ENCODE measurements around the gene SCAP.

Gene SCAP

DNA sequence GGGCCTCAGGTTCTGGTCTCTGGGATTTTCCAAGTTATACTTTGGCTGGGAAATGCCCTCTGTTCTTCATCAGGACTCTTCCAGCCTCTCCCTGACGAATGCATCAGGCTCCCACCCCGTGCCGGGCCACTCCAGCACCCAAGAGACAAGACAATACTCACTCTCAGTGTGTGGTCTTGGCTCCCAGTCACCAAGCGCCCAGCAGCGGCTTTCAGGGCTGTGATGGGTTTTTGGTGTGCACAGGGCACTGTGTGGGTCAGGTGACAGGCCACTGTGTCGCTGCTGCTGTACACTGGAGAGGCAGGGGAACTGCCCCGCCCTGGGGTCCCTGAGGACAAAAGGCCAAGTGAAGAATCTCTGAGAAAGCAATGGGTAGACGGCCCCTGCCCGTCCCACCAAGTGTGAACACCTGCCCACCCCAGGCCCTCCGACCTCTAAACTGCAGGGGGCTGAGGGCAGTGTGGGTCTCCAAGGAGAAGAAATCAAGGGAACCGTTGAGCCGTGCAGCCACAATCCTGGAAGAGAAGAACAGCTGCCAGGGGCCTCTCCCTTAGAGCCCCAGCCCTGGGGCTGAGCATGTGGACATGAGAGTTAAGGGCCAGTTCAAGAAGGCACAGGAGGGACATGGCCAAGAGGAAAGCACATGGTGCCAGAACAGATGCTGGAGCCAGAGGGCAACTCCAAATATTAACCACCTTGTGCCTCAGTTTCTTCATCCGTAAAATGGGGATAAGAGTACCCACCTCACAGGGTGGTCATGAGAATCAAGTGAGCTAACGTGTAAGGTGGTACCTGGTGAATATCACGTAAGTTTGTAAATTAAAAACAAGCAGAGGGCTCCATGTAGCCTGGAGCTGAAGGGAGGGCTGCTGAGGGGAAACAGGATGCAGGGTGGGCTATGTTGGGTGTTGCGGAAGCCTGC, 60.8 kb downstream of the SCAP start:
- DNase-seq (ENCODE audit: low spot score), result no peak

DNA sequence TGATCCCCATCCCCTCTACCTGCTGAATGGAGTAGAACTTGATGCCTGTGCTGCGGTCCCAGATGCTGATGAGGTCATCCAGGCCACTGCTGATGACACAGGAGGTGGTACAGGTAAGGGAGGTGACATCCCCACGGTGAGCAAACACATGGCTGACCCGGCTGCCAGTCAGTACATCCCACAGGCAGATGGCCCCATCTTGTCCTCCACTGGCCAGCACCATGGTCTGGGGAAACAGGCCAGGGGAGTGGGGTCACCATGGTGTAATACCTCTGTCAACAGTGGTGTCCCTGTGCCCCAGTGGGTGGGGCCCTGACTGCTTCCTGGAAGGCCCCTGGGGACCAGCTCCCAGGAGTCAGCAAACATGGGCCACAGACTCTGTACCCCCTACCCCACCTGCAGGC, 61.6 kb downstream of the SCAP start:
- DNase-seq (ENCODE audit: low spot score), result no peak

DNA sequence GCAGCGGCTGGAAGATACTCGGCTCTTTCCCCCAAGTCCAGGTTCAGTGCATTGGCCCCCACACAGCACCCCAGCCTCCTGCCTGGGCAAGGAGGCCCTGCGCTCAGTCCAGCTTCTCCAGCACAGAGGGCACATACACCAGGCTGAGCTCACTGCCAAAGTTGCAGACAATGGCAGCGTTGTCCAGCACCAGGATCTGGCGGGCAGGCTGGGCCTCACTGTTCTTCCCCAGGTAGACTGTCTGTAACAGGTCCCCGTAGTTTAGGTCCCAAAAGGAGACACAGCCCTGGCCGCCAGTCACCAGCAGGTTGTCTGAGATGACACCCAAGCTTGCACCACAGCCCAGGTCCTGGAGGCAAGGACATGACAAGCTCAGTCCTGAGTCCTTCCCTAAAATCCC, 62.0 kb downstream of the SCAP start:
- DNase-seq (ENCODE audit: low spot score), result no peak

DNA sequence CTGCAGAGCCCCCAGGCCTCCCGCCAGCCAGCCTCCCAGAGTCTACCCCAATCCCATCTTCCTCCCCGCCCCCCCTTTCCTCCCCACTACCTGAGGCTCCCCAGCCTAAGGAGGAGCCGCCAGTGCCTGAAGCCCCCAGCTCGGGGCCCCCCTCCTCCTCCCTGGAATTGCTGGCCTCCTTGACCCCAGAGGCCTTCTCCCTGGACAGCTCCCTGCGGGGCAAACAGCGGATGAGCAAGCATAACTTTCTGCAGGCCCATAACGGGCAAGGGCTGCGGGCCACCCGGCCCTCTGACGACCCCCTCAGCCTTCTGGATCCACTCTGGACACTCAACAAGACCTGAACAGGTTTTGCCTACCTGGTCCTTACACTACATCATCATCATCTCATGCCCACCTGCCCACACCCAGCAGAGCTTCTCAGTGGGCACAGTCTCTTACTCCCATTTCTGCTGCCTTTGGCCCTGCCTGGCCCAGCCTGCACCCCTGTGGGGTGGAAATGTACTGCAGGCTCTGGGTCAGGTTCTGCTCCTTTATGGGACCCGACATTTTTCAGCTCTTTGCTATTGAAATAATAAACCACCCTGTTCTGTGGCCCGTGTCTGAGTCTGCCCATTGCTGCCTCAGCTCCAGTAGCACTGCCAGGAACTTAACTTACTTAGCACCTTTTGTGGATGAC, 62.8 kb downstream of the SCAP start:
- no peak for DNase-seq (ENCODE audit: low spot score)

DNA sequence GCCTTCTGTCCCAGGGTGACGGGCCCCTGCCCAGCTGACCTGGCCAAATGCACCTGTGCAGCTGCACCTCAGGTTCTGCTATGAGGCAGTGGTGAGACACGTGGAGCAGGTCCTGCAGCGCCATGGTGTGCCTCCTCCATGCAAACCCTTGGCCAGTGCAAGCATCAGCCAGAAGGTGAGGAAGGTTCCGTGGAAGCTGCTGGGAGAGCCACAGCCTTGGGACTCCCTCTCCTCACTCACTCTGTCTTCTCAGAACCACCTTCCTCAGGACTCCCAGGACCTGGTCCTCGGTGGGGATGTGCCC, 63.3 kb downstream of the SCAP start:
- no peak for DNase-seq (ENCODE audit: low spot score)

DNA sequence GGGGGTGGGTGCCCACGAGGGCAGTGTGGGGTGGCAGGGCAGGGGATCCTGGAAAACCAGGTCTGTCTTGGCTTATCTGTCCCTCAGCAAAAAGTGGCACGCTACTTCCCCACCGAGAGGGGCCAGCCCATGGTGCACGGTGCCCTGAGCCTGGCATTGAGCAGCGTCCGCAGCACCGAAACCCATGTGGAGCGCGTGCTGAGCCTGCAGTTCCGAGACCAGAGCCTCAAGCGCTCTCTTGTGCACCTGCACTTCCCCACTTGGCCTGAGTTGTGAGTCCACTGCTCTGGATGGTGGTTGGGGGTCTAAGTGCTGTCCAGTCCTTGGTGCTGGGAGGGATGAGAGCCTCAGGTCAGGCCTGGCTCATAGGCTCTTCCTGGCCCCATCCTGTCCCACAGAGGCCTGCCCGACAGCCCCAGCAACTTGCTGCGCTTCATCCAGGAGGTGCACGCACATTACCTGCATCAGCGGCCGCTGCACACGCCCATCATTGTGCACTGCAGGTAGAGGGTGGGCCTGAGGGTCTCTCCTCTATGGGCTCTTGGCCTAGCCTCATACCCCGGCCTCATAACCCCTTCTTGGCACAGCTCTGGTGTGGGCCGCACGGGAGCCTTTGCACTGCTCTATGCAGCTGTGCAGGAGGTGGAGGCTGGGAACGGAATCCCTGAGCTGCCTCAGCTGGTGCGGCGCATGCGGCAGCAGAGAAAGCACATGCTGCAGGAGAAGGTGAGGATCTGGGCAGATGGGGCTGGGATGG, 63.9 kb downstream of the SCAP start:
- DNase-seq (ENCODE audit: low spot score), result no peak

DNA sequence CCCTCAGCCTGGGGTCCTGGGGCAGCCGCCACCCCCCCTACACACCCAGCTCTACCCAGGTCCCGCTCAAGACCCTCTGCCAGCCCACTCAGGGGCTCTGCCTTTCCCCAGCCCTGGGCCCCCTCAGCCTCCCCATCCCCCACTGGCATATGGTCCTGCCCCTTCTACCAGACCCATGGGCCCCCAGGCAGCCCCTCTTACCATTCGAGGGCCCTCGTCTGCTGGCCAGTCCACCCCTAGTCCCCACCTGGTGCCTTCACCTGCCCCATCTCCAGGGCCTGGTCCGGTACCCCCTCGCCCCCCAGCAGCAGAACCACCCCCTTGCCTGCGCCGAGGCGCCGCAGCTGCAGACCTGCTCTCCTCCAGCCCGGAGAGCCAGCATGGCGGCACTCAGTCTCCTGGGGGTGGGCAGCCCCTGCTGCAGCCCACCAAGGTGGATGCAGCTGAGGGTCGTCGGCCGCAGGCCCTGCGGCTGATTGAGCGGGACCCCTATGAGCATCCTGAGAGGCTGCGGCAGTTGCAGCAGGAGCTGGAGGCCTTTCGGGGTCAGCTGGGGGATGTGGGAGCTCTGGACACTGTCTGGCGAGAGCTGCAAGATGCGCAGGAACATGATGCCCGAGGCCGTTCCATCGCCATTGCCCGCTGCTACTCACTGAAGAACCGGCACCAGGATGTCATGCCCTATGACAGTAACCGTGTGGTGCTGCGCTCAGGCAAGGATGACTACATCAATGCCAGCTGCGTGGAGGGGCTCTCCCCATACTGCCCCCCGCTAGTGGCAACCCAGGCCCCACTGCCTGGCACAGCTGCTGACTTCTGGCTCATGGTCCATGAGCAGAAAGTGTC, 64.7 kb downstream of the SCAP start:
- no peak for DNase-seq (ENCODE audit: low spot score)

DNA sequence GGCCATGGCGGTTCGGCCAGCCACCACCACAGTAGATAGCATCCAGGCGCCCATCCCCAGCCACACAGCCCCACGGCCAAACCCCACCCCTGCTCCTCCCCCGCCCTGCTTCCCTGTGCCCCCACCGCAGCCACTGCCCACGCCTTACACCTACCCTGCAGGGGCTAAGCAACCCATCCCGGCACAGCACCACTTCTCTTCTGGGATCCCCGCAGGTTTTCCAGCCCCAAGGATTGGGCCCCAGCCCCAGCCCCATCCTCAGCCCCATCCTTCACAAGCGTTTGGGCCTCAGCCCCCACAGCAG, 65.4 kb downstream of the SCAP start:
- no peak for DNase-seq (ENCODE audit: low spot score)

DNA sequence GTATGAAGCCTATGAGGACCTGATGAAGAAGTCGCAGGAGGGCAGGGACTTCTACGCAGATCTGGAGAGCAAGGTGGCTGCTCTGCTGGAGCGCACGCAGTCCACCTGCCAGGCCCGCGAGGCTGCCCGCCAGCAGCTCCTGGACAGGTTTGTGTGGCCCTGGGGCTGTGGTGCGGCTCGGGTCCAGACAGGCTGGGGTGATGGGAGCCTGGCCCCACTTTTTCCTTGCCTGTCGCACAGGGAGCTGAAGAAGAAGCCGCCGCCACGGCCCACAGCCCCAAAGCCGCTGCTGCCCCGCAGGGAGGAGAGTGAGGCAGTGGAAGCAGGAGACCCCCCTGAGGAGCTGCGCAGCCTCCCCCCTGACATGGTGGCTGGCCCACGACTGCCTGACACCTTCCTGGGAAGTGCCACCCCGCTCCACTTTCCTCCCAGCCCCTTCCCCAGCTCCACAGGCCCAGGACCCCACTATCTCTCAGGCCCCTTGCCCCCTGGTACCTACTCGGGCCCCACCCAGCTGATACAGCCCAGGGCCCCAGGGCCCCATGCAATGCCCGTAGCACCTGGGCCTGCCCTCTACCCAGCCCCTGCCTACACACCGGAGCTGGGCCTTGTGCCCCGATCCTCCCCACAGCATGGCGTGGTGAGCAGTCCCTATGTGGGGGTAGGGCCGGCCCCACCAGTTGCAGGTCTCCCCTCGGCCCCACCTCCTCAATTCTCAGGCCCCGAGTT, 65.9 kb downstream of the SCAP start:
- no peak for DNase-seq (ENCODE audit: low spot score)

DNA sequence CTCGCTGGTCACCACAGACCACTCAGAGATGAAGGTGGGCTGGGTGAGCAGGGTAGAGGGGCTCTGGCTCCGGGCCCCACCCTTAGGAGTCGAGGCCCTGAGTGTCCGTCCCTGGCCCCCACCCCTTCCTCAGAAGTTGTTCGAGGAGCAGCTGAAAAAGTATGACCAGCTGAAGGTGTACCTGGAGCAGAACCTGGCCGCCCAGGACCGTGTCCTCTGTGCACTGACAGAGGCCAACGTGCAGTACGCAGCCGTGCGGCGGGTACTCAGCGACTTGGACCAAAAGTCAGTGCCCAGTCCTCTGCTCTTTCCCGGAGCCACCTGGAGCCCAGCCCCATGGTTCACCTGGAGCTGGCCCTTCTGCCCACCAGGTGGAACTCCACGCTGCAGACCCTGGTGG, 66.5 kb downstream of the SCAP start:
- no peak for DNase-seq (ENCODE audit: low spot score)

DNA sequence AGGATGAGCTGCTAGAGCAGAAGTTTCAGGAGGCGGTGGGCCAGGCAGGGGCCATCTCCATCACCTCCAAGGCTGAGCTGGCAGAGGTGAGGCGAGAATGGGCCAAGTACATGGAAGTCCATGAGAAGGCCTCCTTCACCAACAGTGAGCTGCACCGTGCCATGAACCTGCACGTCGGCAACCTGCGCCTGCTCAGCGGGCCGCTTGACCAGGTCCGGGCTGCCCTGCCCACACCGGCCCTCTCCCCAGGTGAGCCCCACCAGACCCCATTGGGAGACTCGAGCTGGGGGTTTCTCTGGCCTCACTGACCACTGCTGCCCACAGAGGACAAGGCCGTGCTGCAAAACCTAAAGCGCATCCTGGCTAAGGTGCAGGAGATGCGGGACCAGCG, 66.9 kb downstream of the SCAP start:
- no peak for DNase-seq (ENCODE audit: low spot score)

DNA sequence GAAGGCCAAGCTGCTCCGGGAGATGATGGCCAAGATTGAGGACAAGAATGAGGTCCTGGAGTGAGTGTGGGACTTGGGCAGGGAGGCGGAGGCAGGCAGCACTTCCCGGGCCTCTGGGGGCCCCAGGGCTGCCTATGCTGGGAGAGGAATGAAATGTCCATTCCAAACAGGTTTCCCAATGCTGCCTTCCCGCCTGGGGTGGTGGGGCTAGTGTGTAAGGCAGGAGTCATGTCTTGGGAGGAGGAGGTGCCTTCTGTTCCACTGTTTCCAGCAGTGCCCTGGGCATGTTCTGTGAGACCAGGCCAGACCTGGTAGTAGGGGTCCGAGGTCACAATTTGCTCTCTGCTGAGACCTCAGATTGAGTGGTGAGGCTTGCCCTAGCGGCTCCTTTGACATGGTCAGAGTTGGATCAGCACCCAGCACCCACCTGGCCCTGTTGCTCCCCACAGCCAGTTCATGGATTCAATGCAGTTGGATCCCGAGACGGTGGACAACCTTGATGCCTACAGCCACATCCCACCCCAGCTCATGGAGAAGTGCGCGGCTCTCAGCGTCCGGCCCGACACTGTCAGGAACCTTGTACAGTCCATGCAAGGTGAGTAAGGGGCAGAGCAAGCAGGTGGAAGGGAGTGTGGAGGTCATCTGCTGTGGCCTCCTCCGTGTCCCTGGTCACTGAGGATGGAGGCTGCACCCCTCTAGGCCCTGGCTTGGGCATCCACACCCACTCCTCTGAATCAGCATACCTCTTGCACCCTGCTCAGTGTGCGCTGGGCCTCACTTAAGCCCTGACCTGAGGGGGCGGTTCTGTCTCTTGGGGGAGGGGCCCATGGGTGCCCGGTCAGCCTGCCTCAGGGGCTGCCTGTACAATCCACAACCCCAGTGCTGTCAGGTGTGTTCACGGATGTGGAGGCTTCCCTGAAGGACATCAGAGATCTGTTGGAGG, 67.6 kb downstream of the SCAP start:
- no peak for DNase-seq (ENCODE audit: low spot score)

DNA sequence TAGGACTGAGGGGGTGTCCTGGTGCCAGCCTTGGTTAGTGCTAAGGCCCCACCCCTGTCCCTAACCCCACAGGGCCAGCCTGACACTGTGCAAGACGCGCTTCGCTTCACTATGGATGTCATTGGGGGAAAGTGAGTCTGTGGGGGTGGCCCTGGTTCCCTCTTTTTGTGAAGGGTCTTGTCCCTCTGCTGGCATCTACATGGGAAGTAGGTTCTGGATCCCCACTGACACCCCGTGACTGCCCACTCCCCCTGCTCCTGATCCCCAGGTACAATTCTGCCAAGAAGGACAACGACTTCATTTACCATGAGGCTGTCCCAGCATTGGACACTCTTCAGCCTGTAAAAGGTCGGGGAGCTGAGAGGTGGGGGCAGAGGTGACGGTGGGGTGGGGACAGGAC, 68.5 kb downstream of the SCAP start:
- DNase-seq (ENCODE audit: low spot score), result no peak

DNA sequence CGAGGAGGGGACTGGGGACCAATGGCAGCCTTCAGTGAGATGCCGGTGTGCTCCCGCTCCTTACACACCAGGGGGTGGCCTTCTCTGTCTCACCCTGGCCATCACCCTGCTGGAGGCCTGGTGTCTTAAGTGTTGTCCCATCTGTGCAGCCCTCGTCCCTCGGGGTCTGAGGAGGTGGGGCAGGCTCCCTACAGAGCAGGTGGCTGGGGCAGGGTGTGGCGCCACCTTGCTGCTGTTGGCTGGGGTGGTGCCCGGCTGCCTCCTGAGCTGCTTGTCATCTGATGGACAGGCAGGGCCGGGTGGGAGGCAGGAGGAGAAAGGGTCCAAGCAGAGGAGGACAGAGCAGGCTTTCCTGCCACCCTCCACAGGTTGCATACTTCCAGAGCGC, 69.0 kb downstream of the SCAP start:
- DNase-seq (ENCODE audit: low spot score), result no peak

DNA sequence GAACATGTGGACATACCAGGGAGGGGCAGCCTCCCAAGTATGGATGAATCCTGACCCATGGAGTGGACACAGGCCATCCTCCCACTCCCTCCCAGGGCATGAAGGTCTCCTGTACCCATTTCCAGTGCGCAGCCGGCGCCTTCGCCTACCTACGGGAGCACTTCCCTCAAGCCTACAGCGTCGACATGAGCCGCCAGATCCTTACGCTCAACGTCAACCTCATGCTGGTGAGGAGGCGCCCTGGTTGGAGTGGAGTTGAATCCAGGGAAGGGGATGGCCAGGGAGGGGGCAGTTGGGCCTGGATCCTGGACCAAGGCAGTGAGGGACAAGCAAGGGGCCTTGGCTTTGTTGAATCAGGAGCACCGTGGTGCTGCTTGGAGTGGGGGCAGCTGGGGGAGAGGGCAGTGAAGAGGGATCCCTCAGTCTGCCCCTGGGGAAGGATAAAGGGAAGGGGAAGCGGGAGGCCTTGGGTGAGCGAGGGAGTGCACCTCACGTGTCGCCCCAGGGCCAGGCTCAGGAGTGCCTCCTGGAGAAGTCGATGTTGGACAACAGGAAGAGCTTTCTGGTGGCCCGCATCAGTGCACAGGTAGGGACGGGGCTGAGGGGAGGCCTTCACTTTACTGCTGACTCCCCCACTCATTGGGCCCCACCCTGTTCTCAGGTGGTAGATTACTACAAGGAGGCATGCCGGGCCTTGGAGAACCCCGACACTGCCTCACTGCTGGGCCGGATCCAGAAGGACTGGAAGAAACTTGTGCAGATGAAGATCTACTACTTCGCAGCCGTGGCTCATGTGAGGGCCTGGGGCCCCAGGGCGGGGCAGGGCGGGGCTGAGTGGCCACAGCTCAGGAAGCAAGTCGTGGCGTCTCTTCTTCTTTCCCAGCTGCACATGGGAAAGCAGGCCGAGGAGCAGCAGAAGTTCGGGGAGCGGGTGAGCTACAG, 69.7 kb downstream of the SCAP start:
- DNase-seq (ENCODE audit: low spot score), result no peak

DNA sequence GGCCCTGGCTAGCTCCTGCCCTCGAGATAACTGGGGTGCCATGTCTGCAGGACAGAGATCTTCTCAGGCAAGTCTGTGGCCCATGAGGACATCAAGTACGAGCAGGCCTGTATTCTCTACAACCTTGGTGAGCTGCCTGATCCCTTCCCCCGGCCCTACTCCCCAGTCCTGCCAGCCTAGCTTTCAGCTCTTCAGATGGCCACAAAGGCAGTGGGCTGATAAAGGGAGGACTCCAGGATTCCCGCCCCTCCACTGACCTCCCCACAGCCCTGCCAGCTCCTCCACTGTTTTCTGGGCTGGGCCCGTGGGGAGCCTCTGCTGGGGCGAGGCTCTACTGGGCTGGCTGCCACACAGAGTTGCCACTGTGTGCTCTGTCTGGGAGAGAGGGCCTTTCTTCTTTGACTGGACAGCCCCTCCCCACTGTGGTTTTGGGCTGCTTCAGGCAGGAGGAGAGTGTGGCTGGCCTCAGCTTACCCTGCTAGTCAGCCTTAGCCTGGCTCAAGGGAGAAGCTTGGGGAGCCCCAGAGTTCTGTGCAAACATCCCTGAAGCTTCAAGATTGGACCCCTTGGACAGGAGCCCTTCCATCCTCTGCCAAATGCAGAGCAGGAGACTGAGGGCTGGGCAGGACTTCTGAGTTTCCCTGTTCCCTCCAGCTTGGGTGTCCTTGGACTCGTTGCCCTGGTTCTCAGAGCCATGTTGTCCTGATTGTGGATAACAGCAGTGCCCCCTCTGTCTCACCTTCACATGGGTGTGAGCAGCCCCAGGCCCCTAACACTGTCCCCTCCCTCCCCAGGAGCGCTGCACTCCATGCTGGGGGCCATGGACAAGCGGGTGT, 70.6 kb downstream of the SCAP start:
- DNase-seq (ENCODE audit: low spot score), result no peak

DNA sequence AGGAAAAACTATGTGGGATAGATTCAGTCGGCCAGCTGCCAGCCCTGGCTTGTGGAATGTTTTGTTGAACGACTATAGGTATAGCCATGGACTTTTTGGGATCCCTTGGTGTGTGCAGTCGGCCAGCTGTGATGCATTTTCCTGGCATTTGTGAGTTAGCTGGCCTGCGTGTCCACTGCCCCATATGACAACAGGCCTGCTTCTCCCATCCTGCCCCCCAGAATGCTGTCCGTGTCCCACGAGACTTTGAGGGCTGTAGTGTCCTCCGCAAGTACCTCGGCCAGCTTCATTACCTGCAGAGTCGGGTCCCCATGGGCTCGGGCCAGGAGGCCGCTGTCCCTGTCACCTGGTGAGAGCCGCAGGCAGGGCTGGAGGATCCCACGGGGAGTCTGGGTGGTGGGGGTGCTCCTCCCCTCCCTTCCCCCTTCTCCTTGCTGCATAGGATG, 71.3 kb downstream of the SCAP start:
- no peak for DNase-seq (ENCODE audit: low spot score)

All from SK-N-DZ (cell line).